HFFc6 (cell line): ENCODE measurements around the gene UBQLN3. TPM values are rescaled to one million over a fixed set of nuclear protein-coding genes. Genes with fewer than 3 reads are reported as not detected.

ENCODE experiments used
- DNase-seq: peaks from one replicate; pipeline ENCODE4 v3.0.0-alpha.2; 2018
- H3K27ac Mint-ChIP-seq: 2 replicates; pipeline ENCODE4 v1.8.0; 2020; ENCODE audit warnings: mild to moderate bottlenecking, mixed read lengths
- H3K27me3 Mint-ChIP-seq: 2 replicates; pipeline ENCODE4 v1.8.0; 2021; ENCODE audit warnings: mild to moderate bottlenecking, moderate library complexity, mixed read lengths; ENCODE audit not compliant: insufficient read depth
- H3K36me3 Mint-ChIP-seq: 2 replicates; pipeline ENCODE4 v1.8.0; 2021; ENCODE audit warnings: low read depth, mixed read lengths
- H3K4me1 Mint-ChIP-seq: 2 replicates; pipeline ENCODE4 v1.8.0; 2020; ENCODE audit warnings: low read depth, mixed read lengths
- H3K4me3 Mint-ChIP-seq: 2 replicates; pipeline ENCODE4 v1.8.0; 2020; ENCODE audit warnings: mild to moderate bottlenecking, moderate library complexity, mixed read lengths
- H3K9me3 Mint-ChIP-seq: 2 replicates; pipeline ENCODE4 v1.8.0; 2020; ENCODE audit warnings: mild to moderate bottlenecking, mixed read lengths
- total RNA-seq, 6 experiments: library from RNA; stranded (reverse); fragmentation: NEBNext Ultra II Directional; extraction: Animal tissue kit (Norgen Biotek cat#: 25700); gene quantifications; 2 replicates in 1 of 6; 3 replicates in 5 of 6; pipeline ENCODE4 v1.2.3, GENCODE V29; 2021
- TF ChIP-seq, protein P1 (sequence below): fragments of 200-600 bp; sonication (generic); IDR thresholded peaks from 2 replicates; pipeline ENCODE4 v1.5.0; 2021; ENCODE audit warnings: antibody characterized with exemption, mild to moderate bottlenecking

The UBQLN3 gene
- total RNA-seq, 6 experiments from 2014 or later = not detected

DNA sequence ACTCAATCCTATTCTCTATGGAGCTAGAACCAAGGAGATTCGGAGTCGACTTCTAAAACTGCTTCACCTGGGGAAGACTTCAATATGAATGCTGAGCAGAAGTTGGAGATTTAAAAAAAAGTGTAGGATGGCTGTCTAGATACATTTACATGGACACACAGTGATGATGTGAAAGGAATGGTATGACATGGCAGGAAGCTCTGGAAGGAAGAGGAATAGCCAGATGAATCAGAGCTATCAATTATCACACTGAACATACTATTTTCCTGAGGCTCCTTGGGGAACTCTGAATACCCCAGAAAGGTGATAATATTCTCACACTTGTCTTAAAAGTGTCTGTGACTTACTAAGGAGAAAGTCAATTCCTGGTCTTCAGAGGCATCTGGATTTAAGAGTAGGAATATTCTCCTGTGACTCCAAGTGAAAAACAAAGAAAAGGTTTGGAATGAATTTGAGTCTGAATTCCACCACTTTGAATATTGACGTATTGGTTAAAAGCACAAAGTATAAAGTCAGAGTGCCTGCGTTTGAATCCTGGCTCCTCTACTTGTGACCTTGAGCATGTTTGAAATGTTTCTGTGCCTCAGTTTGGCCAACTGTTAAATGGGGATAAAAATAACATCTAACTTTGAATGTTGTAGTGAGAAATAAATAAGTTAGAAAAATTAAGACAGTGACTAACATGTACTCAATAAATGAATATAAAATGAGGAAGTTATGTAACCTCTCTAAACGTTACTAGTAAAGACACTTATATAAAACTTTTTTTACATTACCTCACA, 20.0 kb downstream of the UBQLN3 start:
- Mint-ChIP-seq H3K27ac (no peak overlapping the region), H3K4me3 (no peak overlapping the region), H3K27me3 (peaks cover 3% of the 10 kb centered on the region; the same call in 1 of the 2 replicates), H3K4me1 (no peaks in the 10 kb centered on the region), H3K9me3 (no peaks in the 10 kb centered on the region), H3K36me3 (no peaks in the 10 kb centered on the region)
- DNase-seq = no peak
- TF ChIP-seq, protein P1, sequence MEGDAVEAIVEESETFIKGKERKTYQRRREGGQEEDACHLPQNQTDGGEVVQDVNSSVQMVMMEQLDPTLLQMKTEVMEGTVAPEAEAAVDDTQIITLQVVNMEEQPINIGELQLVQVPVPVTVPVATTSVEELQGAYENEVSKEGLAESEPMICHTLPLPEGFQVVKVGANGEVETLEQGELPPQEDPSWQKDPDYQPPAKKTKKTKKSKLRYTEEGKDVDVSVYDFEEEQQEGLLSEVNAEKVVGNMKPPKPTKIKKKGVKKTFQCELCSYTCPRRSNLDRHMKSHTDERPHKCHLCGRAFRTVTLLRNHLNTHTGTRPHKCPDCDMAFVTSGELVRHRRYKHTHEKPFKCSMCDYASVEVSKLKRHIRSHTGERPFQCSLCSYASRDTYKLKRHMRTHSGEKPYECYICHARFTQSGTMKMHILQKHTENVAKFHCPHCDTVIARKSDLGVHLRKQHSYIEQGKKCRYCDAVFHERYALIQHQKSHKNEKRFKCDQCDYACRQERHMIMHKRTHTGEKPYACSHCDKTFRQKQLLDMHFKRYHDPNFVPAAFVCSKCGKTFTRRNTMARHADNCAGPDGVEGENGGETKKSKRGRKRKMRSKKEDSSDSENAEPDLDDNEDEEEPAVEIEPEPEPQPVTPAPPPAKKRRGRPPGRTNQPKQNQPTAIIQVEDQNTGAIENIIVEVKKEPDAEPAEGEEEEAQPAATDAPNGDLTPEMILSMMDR = no peak

DNA sequence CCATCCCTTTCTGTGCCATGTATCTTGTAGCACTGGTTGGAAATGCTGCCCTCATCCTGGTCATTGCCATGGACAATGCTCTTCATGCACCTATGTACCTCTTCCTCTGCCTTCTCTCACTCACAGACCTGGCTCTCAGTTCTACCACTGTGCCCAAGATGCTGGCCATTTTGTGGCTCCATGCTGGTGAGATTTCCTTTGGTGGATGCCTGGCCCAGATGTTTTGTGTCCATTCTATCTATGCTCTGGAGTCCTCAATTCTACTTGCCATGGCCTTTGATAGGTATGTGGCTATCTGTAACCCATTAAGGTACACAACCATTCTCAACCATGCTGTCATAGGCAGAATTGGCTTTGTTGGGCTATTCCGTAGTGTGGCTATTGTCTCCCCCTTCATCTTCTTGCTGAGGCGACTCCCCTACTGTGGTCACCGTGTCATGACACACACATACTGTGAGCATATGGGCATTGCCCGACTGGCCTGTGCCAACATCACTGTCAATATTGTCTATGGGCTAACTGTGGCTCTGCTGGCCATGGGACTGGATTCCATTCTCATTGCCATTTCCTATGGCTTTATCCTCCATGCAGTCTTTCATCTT, 20.9 kb downstream of the UBQLN3 start:
- DNase-seq = no peak
- Mint-ChIP-seq H3K4me1 (no peaks in the 10 kb centered on the region), H3K4me3 (no peak overlapping the region), H3K36me3 (no peaks in the 10 kb centered on the region), H3K27ac (no peak overlapping the region), H3K9me3 (no peaks in the 10 kb centered on the region), H3K27me3 (peaks cover 3% of the 10 kb centered on the region; the same call in 1 of the 2 replicates)
- TF ChIP-seq, protein P1 = no peak

DNA sequence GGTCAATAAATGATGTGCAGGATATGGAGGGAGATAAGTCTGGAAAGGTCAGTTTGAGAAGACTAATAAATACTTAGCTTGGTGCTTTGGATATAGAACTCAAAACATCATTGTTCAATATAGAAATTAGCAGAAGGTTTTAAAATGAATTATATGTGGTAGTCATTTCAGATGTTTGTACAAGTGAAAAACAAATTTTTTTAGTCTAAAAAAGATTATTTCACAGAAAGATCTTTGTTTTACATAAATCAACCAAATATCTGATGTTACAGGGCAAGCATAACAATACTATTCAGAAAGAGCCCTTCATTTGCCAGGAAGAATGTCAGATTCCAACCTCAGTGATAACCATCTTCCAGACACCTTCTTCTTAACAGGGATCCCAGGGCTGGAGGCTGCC, 21.4 kb downstream of the UBQLN3 start, which contains the start of gene OR52D1:
Gene OR52D1, plus strand, starts transcription at position 301 of the 400 bp plus-strand sequence. Its CDS starts 22 bp downstream, at position 323.
- Mint-ChIP-seq H3K9me3 (no peaks in the 10 kb centered on the region), H3K4me3 (no peak within 1 kb of the TSS), H3K4me1 (no peaks in the 10 kb centered on the region), H3K36me3 (no peaks in the 10 kb centered on the region), H3K27ac (no peak within 1 kb of the TSS), H3K27me3 (peaks cover 3% of the 10 kb centered on the region; the same call in 1 of the 2 replicates)
- DNase-seq = no peak
- TF ChIP-seq, protein P1 = no peak

DNA sequence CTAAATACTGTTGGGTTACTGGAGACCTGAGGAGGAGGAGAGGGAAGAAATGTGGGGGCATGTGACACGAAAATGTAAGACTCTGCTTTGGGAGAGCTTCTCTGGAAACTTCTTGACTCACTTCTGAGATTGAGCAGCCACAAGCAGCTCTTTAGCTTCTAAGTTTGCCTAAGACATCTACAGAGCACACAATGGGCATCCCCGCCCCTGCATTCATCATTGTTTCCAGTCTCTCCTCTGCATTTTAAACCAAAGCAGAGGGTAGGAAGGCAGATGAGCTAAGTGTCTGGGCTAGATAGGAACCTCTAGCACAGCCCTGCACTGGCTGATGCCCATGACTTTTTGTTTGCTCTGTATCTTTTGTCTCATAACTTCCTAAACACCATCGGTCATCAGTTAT, 23.3 kb downstream of the UBQLN3 start:
- no peak overlapping the region for H3K4me3 Mint-ChIP-seq
- TF ChIP-seq, protein P1 = no peak
- no peaks in the 10 kb centered on the region for H3K4me1 Mint-ChIP-seq
- H3K36me3 Mint-ChIP-seq = no peaks in the 10 kb centered on the region
- H3K27me3 Mint-ChIP-seq = peaks cover 3% of the 10 kb centered on the region; the same call in 1 of the 2 replicates
- no peak overlapping the region for H3K27ac Mint-ChIP-seq
- DNase-seq = no peak
- H3K9me3 Mint-ChIP-seq = no peaks in the 10 kb centered on the region

DNA sequence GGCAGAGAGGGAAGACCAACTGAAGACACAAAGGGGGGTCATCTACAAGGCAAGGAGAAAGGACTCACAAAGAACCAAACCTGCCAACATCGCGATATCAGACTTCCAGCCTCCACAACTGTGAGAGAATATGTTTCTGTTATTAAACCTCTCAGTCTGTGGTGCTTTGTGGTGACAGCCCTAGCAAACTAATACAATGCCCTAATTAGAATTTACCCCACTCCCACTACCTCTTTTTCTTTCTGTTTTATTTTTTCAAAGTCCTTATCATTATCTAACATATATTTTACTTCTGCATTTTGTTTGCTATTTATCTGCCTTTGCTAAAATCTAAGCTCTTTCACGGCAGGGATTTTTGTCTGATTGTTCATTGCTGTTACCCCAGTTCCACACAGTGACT, 23.8 kb downstream of the UBQLN3 start:
- H3K36me3 Mint-ChIP-seq = no peaks in the 10 kb centered on the region
- TF ChIP-seq, protein P1 = no peak
- no peak overlapping the region for H3K27ac Mint-ChIP-seq
- peaks cover 3% of the 10 kb centered on the region; the same call in 1 of the 2 replicates for H3K27me3 Mint-ChIP-seq
- H3K9me3 Mint-ChIP-seq = no peaks in the 10 kb centered on the region
- no peaks in the 10 kb centered on the region for H3K4me1 Mint-ChIP-seq
- no peak overlapping the region for H3K4me3 Mint-ChIP-seq
- no peak for DNase-seq
